Duodenal mucosa (tissue), 2 donors: ENCODE data around the gene BIRC7.

Experiments used
- H3K27ac ChIP-seq: one replicate; pipeline ENCODE4 v1.7.0; 2013; ENCODE audit warnings: low read depth, low read length
- H3K27me3 ChIP-seq, 2 donors: one replicate each; pipeline ENCODE4 v1.7.0; 2013; ENCODE audit warnings: low read length in 2 of 2, control low read depth in 1 of 2; ENCODE audit not compliant: insufficient read depth in 2 of 2, control insufficient read depth in 1 of 2
- H3K36me3 ChIP-seq, 2 donors: one replicate each; pipeline ENCODE4 v1.7.0; 2013; ENCODE audit warnings: low read length in 2 of 2, control low read depth in 1 of 2; ENCODE audit not compliant: insufficient read depth in 2 of 2, control insufficient read depth in 1 of 2
- H3K4me1 ChIP-seq, 2 donors: one replicate each; pipeline ENCODE4 v1.7.0; 2013; ENCODE audit warnings: low read length in 2 of 2, control low read depth in 1 of 2; ENCODE audit not compliant: insufficient read depth in 2 of 2, control insufficient read depth in 1 of 2
- H3K4me3 ChIP-seq, 2 donors: one replicate each; pipeline ENCODE4 v1.7.0; 2013; ENCODE audit warnings: low read length in 2 of 2, low read depth in 1 of 2
- H3K9ac ChIP-seq, 2 donors: one replicate each; pipeline ENCODE4 v1.7.0; 2013; ENCODE audit warnings: low read length in 2 of 2, low read depth in 1 of 2
- H3K9me3 ChIP-seq, 2 donors: one replicate each; pipeline ENCODE4 v1.7.0; 2013; ENCODE audit warnings: low read length in 2 of 2, control low read depth in 1 of 2; ENCODE audit not compliant: control insufficient read depth in 1 of 2

BIRC7 gene

GRCh38 chr20:63254606-63255384 is 19.1 kb downstream of the BIRC7 start:
- Histone ChIP-seq H3K36me3 (no peaks in the 10 kb centered on the region), H3K27me3 (peaks cover 34 to 49% of the 10 kb centered on the region in 2 donors), H3K9ac (no peak overlapping the region), H3K4me3 (no peak overlapping the region), H3K27ac (no peak overlapping the region), H3K4me1 (no peaks in the 10 kb centered on the region), H3K9me3 (no peaks in the 10 kb centered on the region)

GRCh38 chr20:63255931-63256704 is 20.4 kb downstream of the BIRC7 start:
- peaks cover 34 to 49% of the 10 kb centered on the region in 2 donors for H3K27me3 ChIP-seq
- no peaks in the 10 kb centered on the region for H3K9me3 ChIP-seq
- no peaks in the 10 kb centered on the region for H3K4me1 ChIP-seq
- no peak overlapping the region for H3K27ac ChIP-seq
- H3K4me3 ChIP-seq = no peak overlapping the region
- H3K9ac ChIP-seq = no peak overlapping the region
- no peaks in the 10 kb centered on the region for H3K36me3 ChIP-seq

- Histone ChIP-seq H3K27me3 (peaks cover 32 to 53% of the 10 kb centered on the region in 2 donors), H3K4me1 (no peaks in the 10 kb centered on the region), H3K9ac (no peak overlapping the region), H3K36me3 (no peaks in the 10 kb centered on the region), H3K27ac (no peak overlapping the region), H3K4me3 (no peak overlapping the region), H3K9me3 (no peaks in the 10 kb centered on the region)
Measured at GRCh38 chr20:63256954-63257353, 21.2 kb downstream of the BIRC7 start.

- H3K27ac ChIP-seq = no peak overlapping the region
- no peak overlapping the region for H3K4me3 ChIP-seq
- H3K4me1 ChIP-seq = no peaks in the 10 kb centered on the region
- no peaks in the 10 kb centered on the region for H3K9me3 ChIP-seq
- H3K27me3 ChIP-seq = peaks cover 26 to 52% of the 10 kb centered on the region in 2 donors
- no peak overlapping the region for H3K9ac ChIP-seq
- no peaks in the 10 kb centered on the region for H3K36me3 ChIP-seq
Measured at GRCh38 chr20:63257629-63258028, 21.9 kb downstream of the BIRC7 start.

GRCh38 chr20:63258781-63259180 is 23.1 kb downstream of the BIRC7 start:
- Histone ChIP-seq H3K27ac (no peak overlapping the region), H3K9me3 (no peaks in the 10 kb centered on the region), H3K4me3 (no peak overlapping the region), H3K4me1 (no peaks in the 10 kb centered on the region), H3K9ac (no peak overlapping the region), H3K27me3 (peaks cover 17 to 44% of the 10 kb centered on the region in 2 donors), H3K36me3 (no peaks in the 10 kb centered on the region)

- no peaks in the 10 kb centered on the region for H3K36me3 ChIP-seq
- no peaks in the 10 kb centered on the region for H3K9me3 ChIP-seq
- H3K27me3 ChIP-seq = peaks cover 13 to 41% of the 10 kb centered on the region in 2 donors
- H3K27ac ChIP-seq = no peak overlapping the region
- no peak overlapping the region for H3K9ac ChIP-seq
- no peaks in the 10 kb centered on the region for H3K4me1 ChIP-seq
- no peak overlapping the region for H3K4me3 ChIP-seq
Measured at GRCh38 chr20:63259734-63260460, 24.2 kb downstream of the BIRC7 start.

- H3K4me3 ChIP-seq = no peak overlapping the region
- no peaks in the 10 kb centered on the region for H3K36me3 ChIP-seq
- H3K4me1 ChIP-seq = no peaks in the 10 kb centered on the region
- H3K9me3 ChIP-seq = no peaks in the 10 kb centered on the region
- peaks cover 7 to 35% of the 10 kb centered on the region in 2 donors for H3K27me3 ChIP-seq
- no peak overlapping the region for H3K9ac ChIP-seq
- no peak overlapping the region for H3K27ac ChIP-seq
Measured at GRCh38 chr20:63260521-63260920, 24.8 kb downstream of the BIRC7 start.

- no peak overlapping the region for H3K4me3 ChIP-seq
- no peak overlapping the region for H3K9ac ChIP-seq
- no peak overlapping the region for H3K27ac ChIP-seq
- H3K9me3 ChIP-seq = no peaks in the 10 kb centered on the region
- H3K4me1 ChIP-seq = no peaks in the 10 kb centered on the region
- H3K27me3 ChIP-seq = peaks cover 12 to 28% of the 10 kb centered on the region in 2 donors
- no peaks in the 10 kb centered on the region for H3K36me3 ChIP-seq
Measured at GRCh38 chr20:63261060-63261794, 25.5 kb downstream of the BIRC7 start.

GRCh38 chr20:63261795-63262528 is 26.3 kb downstream of the BIRC7 start:
- Histone ChIP-seq H3K4me3 (no peak overlapping the region), H3K4me1 (no peaks in the 10 kb centered on the region), H3K9me3 (no peaks in the 10 kb centered on the region), H3K36me3 (no peaks in the 10 kb centered on the region), H3K27ac (no peak overlapping the region), H3K27me3 (peaks cover 9 to 20% of the 10 kb centered on the region in 2 donors), H3K9ac (no peak overlapping the region)
